Measurements from ENCODE around the gene SCAND1.

SCAND1 gene

DNA sequence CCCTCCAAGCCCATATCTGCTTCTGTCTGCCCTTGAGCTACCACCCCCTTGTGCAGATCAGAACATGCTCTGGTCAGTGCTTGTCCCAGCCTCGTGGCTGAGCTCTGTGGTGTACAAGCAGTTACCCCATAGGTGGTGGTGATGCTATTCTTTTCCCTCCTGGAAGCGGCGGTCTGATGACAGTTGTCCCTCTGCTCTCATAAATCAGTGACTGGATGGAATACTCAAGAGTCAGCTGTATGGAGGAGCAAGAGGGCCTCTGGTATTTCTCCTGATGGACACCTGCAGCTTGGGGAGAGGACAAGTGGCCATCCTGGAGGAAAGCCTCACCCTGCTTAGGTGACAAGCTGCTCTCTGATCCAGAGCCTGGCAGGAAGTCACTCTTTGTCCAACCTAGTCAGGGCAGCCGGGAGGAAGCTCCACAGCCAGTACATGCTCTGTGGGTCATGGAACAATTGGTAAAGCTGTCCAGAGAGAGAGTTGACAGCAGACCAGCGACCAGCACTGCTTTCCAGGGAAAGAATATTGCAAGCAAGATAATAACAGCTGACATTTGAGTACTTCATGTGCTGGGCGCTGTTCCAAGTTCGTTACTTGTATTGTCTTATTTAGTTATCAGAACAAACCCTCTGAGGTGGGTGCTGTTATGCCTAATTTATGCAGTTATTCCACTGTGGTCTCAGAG, 47.1 kb downstream of the SCAND1 start:
- no peak for DNase-seq (ENCODE audit: low read depth in 2 of 2)

DNA sequence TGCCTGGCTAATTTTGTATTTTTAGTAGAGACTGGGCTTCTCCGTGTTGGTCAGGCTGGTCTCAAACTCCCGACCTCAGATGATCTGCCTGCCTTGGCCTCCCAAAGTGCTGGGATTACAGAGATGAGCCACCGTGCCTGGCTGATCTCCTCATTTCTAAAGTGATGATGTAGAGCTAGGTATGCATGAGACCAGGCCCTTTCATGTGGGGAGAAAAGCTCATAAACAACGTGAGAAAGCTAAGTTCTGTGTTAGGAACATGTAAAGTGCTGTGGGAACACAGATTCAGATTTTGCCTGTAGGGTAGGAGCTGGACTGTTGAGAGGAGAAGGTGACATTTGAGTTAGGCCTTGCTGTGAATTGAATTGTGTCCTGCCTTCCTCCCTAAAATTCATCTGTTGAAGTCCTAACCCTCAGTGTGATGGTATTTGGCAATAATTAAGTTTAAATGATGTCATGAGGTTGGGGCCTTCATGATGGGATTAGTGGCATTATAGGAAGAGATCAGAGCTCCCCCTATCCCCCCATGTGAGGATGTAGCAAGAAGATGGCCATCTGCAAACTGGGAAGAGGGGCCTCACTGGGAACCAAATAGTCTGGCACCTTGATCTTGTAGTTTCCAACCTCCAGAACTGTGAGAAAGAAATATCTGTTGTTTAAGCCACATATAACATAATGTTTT, 49.2 kb downstream of the SCAND1 start:
- DNase-seq (ENCODE audit: low read depth in 2 of 2) = no peak

GRCh38 chr20:35903843-35904242, 50.5 kb downstream of the SCAND1 start:
- DNase-seq (ENCODE audit: low read depth in 2 of 2) = no peak
